Superior temporal gyrus (tissue), 1 donor: ENCODE results near the gene CSNK2A1.

Experiments
- DNase-seq: peaks from one replicate; pipeline ENCODE4 v3.0.0-alpha.2; 2016; ENCODE audit errors: extremely low spot score

Gene CSNK2A1

DNA sequence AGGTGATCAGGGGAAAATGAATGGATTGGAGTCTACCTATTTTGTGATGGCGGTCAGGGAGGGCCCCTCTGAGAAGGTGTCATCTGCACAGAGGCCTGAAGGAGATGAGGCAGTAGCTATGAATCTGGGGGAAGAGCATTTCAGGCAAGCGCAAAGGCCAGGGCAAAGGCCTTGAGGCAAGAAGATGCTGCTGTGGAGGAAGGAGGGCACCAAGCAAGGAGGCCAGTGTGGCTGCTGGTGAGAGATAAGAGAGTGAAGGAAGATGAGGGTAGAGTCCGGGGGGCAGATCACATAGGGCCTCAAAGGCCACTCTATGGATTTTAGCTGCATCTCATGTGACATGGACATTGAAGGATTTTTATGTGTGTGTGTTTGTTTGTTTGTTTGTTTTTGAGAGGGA, 20.6 kb upstream of the CSNK2A1 start:
- no peak for DNase-seq

DNA sequence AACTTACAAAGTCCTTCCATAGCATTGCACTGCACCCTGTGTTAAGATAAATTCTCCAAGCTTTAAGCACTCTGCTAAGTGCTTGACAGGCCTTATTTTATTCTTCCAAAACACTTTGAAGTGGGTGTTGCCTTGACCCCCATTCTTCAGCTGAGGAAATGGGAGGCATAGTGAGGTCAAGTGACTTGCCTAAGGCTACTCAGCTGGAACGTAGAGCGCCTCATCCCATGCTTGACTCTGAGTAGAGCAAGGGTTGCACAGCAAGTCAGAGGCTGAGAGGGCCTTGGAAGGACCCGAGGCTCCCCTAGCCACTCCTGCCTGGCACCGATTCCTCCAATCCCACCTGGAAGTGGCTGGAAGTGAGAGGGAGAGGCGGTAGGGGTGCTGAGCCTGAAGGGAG, 19.6 kb upstream of the CSNK2A1 start:
- no peak for DNase-seq

DNA sequence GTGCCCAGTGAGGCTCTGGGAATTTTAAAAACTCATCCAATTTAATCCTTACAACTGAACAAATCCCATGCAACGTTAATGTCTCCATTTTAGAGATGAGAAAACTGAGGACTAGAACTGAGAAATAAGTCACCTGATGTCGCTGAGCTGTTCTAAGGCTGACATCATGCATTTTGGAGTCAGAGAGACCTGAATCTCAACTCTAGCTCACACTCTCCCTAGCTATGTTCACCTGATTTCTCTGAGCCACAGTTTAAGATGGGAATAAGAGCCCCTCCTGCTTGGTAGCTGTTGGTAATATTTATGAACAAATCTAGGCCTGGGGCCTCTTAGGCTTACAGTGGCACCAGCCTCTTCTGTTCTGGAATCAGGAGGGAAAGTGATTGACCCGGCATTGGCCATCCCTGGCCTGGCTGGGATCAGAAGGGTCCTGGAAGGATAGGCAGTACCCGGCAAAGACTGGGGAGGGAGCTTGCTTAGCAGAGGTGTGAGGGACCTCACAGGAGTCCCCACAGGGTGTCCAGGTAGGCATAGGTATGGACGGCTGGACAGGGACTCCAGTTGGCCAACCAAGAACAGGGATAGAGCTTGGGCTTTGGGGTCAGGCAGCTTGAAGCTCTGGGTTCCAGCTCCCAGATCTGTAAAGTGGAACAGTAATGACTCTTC, 18.8 kb upstream of the CSNK2A1 start:
- no peak for DNase-seq

DNA sequence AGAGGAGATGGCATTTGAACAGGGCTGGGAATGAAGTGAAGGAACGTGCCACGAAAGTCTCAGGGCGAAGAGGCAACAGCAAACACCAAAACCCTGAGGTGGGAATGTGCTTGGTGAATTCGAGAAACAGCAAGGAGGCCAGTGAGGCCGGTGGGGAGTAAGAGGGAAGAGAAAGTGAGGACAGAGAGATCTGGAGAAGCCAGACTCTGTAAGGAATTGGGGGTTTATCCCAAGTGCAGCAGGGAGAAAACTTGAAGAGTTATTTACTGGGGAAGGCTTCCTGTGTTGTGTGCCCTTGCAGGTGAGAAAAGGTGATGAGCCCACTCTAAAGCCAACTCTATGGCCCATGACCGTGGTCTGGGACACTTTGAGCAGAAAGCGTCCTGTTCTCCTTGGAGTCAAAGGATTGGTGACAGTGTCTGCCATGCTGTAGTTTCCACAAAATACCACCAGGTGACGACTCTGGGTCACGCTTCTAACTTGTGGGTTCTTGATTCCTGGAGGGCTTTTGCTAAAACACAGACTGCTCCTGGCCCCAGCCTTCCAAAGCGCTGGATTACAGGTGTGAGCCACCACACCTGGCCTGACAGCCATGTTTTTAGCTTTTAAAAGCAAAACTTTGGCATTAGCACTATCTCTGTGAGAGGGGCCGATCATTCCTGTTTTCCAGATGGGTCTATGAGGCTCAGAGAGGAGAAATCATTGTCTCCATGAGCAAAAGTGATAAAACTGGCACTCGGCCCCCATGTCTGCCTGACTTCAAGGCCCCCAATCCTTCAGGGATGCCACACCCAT, 18.0 kb upstream of the CSNK2A1 start:
- peak; percentile 89 for DNase-seq

DNA sequence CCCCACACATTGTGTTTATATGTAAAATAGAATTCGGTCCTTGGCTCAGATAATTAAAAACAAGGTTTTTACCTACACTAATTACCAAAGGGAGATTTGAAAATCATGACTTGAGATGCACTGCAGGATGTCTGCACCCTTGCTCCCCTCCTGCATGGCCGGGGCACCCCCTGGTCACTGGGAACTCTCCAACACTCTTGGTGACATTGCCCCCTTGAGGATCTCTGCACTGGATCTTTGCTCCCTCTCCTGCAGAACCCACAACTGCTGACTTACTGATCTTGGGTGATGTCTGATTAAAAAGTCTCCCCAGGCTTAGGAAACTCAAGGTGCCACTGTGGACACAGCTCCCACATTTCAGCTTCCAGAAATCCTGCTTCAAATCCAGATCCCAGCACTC, 17.1 kb upstream of the CSNK2A1 start:
- no peak for DNase-seq

DNA sequence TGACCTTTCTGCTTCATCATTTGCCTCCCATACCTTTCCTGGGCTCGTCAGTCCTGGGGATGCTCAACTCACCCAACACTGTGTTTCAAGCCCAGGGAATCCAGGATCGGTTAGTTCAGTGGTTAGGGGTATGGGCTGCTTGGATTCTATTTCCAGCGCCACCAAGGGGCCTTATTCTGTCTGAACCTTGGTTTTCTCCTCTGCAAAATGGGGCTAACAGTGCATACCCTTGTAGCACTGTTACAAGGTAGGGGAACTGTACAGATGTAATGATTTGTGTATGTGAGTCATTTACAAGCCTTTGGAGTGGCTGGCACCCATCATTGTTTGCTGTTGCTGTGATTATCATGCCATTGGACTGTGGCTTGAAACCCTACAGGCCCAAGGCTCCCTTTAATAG, 14.5 kb upstream of the CSNK2A1 start:
- DNase-seq, result no peak

DNA sequence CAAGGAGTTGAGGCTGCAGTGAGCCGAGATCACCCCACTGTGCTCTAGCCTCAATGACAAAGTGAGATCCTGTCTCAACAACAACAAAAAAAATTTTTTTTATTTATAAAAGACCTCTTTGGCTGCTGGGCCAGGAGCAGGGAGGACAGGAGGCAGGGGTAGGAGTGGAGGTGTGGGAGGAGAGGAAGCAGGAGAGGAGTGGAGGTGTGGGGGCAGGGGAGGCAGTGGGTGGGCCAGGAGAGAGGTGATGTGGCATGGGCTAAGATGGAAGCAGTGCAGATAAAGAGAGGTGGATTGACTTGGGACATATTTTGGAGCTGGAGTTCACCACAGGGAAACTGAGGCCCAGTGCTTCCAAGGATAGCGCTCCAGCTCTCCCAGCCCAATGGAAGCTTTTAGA, 13.4 kb upstream of the CSNK2A1 start:
- DNase-seq, result no peak

DNA sequence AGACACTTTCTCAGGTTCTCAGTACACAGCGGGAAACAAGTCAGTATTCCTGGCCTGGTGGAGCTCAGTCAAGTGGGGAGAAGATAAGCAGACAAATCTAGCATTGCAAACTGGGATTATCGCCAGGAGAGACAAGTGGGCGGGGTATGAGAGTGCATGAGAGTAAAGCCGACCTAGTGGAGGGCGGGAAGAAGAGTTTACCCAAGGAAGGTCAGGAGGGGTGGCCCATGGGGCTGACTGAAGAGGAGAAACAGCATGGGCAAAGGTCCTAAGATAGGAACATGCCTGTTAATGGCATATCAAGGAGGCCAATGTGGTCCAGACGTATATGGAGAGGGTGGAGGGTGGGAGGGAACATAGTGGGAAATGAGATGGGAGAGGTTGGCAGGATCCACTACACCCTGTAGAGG, 12.4 kb upstream of the CSNK2A1 start:
- no peak for DNase-seq

DNA sequence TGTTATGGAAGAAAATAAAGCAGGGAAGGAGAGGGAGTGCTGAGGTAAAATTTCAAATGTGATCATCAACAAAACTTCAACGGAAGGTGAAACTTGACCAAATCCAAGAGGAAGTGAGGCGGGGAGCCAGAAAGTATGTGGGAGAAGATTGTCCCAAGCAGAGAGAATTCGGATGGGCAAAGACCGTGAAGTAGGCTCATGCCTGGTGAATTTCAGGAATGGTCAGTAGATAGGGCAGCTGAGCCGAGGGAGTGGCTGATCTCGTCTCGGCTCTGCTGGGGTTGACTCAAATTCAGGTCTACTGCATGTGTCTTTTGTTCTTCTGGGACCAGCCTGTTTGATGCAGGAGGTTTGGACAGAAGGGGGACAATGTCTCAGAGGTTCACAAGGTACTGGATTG, 7.0 kb upstream of the CSNK2A1 start:
- no peak for DNase-seq

DNA sequence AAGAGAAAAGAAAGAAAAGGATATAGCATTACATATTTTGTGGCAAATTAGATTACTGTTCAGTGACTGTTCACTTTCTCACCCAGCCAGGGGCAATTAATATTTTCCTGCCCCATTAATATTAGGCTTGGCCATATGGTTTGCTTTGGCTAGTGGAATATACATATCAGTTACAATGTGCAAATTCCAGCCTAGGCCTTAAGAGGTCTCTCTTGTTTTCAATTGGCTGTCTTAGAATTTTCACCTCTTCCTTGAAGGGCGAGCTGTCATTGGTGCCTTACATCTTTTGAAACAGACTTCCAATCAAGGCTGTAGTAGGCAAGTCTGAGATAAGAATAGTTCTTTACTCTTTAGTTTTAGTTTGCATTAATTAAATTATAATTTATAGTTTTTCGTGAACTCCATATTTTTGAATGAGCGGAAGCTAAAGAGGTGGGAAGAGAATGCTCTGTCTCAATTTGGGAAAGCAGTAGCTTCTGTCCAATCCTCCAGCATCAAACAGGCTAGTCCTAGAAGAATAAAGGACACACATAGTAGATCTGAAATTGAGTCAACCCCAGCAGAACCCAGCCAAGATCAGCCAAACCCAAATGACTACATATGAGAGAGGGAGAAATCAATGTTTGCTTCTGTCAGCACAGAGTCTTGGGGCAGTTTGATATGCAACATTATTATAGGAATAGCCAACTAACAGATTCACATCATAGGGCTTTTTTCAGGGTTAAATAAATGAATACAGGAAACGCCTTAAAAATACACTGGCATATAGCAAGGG, 6.3 kb upstream of the CSNK2A1 start:
- no peak for DNase-seq

DNA sequence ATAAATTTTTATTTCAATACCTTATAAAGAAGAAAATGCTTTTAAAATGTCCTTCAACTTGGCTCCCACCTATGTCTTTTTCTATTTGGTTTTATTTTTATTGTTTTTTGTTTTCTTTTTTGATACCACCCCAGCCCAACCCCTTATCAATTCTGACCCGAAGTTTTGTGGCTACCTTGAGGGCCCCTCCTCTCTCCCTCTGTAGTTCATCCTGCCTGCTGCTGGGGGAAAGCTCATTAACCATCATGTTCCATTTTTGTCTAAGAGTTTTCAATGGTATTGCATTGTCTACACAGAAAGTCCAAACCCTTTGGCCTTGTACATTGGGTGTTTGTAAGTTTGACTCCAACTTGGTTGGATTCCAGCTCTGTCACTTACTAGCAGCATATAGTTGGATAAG, 5.3 kb upstream of the CSNK2A1 start:
- no peak for DNase-seq

DNA sequence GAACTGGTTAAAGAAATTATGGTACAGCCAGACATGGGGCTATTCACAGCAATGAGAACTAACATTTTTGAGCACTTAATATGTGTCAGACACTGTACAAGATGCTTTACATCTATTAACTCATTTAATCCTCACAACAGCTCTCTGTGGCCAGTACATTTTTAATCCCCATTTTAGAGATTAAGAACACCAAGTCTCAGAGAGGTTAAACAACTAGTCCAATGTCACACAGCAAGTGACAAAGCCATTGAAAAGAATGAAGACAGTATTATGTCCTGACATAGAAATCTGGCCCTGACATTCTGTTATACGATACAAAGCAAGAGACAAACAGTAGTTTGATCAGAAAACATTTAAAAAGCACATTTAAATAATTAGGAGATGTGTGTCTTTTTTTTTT, 3.8 kb upstream of the CSNK2A1 start:
- no peak for DNase-seq

DNA sequence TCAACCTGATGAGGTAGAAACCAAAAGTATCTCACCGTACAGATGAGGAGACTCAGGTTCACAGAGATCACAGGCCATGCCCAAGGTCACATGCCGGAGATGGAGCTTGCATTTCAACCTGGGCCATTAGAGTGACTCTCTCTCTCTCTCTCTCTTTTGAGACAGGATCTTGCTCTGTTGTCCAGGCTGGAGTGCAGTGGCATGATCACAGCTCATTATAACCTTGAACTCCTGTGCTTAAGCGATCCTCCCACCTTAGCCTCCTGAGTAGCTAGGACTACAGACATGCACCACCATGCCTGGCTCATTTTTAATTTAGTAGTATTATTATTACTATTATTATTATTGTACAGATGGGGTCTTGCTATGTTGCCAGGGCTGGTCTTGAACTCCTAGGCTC, 2.8 kb upstream of the CSNK2A1 start:
- DNase-seq, result no peak

DNA sequence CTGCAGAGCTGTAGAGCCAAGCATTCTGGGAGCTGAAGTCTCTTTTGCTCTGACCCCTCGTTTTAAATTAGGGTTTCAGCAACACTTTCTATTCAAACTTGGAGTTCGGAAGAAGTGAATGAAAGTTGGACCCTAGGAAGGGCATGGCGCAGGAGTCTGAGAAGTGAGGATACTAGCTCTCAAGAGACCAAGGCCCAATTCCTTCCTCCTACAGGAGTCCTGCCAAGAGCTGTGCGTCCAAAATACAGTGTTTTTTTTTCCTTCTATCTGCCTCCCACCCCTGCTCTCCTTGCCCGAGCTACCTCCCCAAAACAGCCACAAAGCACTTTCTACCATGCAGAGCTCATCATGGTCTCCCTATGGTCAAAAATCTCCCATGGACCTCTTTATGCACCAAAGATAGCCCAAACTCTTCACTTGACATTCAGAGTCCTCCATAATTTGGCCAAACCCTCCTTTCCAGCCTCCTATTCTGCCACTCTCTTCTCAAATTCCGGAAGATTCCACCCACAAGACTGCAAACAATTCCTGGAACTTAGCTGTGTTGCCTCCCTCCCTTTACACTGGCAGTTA, 649 bp upstream of the CSNK2A1 start:
- no peak for DNase-seq

DNA sequence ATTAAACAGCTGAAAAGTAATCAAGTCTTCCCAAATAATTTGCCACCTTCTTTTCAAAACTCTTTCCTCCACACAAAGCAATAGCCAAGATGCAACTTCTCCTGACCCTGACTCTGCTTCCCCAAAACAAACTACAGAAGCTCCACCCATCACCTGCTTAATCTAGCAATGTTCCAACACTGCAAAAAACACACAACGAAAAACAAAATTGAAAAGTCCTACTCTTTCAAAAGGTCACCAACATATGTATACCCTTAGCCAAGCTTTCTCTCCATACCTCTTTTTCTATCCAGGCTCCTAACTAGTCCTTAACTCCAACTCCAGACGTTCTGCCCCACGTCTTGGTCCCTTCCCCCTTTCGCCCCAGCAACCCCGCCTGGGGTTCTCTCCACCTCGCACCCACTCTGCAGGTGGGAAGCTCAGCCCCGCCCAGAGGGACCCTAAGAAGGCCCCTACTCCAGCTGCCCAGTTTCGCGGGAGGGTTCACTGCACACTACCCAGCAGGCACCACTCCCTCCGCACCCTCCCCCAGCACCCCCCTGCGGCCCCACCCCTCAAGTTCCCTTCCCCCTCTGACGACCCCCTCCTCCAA, 717 bp downstream of the CSNK2A1 start:
- DNase-seq, result no peak

DNA sequence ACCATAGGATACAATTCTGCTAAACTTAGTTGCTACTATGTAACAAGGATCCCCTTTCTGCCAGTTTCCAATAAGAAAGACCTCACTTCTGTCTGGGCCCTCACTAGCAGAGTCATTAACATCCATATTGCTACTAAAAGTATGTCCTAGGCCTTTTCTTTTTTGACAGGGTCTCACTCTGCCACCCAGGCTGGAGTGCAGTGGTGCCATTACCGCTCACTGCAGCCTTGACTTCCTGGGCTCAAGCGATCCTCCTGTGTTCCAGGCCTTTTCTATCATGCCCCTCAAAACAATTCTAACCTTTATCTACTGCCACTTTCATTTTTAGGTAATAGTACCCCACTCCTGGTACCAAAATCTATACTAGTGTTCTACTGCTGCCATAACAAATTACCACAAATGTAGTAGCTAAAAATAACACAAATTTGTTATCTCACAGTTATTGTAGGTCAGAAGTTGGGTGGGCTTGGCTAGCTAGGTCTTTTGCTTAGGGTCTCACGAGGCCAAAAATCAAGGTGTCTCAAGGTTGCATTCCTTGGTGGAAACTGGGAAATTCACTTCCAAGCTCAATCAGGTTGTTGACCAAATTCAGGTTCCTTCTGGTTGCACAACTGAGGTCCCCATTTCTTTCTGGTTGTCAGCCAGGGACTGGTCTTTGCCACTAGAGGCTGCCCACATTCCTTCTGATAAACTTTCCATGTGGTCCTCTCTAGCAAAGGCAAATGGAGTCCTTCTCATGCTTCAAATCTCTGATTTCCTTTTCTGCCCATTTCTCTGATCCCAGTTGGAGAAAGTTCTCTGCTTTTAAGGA, 3.0 kb downstream of the CSNK2A1 start:
- DNase-seq, result no peak

DNA sequence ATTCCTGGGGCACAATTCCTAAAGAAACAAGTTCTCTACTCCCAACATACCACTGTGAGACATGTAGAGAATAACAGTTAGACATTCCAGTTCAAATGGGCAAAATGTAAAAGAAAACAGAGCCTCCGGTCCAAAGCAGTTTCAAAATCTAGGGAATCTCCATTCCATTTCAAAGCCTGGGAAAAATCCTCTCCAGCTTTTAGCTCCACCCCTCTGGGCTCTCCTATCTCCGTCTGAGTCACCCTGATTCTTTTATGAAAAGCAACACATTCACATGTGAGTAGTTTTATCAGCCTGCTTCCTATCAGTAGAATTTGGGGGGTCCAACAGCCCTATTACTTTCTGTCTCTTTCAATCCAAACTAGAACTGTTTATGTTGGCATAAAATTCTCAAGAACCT, 3.7 kb downstream of the CSNK2A1 start:
- no peak for DNase-seq

DNA sequence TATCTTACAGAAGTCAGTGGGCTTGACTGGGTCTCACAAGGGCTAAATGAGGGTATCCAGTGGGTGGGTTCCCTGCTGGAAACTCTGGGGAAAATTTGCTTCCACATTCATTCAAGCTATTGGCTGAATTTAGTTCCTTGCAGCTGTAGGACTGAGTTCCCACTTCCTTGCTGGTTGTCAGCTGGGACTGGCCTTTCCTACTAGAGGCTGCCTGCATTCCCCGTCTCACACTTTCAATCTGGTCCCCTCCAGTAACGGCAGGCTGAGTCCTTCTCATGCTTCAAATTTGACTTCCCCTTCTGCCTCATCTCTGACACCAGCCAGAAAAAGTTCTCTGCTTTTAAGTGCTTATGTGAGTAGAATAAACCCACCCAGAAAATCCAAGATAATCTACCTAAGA, 4.4 kb downstream of the CSNK2A1 start:
- DNase-seq, result no peak

DNA sequence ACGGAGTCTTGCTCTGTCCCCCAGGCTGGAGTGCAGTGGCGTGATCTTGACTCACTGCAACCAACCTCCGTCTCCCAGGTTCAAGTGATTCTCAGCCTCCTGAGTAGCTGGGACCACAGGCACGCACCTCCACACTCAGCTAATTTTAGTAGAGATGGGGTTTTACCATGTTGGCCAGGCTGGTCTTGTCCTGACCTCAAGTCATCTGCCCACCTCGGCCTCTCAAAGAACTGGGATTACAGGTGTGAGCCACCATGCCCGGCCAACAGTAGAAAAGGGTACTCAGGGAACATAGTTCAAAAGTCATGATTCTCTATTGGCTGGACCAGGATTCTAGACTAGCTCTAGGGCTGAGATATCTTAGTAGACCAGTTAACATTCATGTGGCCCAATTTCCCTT, 5.6 kb downstream of the CSNK2A1 start:
- no peak for DNase-seq

DNA sequence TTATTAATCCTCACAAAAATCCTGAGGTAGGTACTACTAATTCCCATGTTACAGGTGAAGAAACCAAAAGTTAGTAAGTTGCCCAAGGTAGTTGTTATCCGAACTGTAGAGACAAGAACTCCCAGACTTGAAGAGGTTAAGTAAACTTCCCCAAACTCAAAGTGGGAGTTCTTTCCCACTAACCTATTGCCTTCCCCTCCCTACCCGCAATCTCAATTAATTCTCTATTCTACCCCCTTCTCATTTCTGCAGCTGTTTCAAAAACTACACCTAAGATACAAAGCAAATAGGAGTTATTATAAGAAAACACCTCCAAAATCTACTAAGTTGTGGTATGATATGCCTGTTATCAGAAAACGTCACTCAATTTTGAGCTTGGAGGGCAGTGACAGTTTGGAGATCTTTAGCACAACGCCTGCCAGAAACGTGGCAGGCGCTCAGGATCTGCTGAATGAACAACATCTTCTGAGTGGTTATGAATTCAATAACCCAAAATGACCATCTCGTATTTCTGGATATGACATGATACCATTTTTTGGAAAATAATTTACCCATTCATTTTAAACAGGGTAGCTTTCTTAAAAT, 7.1 kb downstream of the CSNK2A1 start:
- DNase-seq, result no peak

DNA sequence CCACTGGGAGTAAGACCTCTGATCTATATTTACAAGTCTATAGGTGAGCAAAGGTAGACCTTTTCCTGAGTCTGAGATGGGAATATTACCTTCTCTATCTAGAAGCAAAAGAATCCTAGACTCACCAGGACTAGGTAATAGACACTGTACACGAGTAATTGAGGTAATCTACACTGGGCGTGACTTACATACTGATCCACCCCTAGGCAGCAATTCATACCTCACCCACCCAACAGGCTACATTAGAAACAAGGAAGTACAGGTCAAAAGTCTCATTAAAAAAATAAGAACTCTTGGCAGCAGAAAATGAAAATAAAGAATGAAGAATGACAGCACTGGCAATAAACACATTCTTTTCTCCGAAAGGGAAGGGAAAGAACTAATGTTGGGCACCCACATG, 7.6 kb downstream of the CSNK2A1 start:
- DNase-seq, result no peak
